ENCODE results near the gene COL9A2.
A peak's percentile ranks its signal among the peaks of the same experiment; 100 is the strongest.
"Not testable (repeated sequence)": the region's sequence is repeated elsewhere in the genome, so short reads cannot be mapped to it uniquely, and the experiment has no call there.

The COL9A2 gene

DNA sequence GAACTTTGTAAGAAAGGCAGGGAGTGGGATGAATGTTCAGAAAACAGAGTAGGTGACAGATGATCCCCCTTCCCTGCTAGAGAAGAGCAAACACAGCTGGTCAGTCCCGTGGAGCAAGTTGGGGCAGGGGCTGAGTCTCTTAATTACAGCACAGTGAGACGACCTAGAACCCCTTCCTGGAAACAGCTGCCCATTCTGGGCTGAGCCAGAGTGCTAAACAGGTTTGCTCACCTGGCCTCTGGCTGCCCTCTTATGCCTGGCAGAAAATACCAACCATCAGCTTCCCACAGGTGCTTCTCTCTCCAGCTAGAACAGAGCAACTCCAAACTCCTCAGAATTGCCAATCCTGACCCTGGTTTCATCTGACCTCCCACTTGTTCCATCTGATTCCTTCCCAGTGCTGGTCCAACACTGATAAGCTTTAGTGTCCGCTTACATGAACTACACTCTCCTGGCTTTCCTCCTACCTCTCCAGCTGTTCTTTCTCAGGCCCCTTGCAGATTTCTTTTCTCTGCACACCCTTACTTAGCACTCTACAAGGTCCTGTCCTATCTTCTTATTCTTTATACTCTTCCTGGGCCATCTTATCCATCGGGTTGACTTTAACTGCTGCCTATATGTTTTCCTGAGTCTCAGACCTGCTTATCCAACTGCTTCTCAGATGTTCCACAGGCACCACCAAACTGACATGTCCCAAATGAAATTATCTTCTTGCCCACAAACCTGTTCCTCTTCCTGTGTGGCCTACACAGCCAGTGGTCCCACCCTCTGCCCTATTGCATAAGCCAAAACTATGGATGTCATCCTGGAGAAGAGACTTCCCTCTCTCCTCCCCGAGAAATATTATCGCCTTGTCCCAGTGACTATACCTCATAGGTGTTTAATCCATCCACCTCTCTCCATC, 22.6 kb upstream of the COL9A2 start:
- Mint-ChIP-seq H3K36me3 (no peaks in the 10 kb centered on the region), H3K27ac (peak overlapping the region; percentile 37), H3K4me3 (no peak overlapping the region), H3K4me1 (ENCODE audit: low read depth) (peaks cover 45% of the 10 kb centered on the region), H3K9me3 (ENCODE audit: low read depth) (no peaks in the 10 kb centered on the region), H3K27me3 (no peaks in the 10 kb centered on the region)

DNA sequence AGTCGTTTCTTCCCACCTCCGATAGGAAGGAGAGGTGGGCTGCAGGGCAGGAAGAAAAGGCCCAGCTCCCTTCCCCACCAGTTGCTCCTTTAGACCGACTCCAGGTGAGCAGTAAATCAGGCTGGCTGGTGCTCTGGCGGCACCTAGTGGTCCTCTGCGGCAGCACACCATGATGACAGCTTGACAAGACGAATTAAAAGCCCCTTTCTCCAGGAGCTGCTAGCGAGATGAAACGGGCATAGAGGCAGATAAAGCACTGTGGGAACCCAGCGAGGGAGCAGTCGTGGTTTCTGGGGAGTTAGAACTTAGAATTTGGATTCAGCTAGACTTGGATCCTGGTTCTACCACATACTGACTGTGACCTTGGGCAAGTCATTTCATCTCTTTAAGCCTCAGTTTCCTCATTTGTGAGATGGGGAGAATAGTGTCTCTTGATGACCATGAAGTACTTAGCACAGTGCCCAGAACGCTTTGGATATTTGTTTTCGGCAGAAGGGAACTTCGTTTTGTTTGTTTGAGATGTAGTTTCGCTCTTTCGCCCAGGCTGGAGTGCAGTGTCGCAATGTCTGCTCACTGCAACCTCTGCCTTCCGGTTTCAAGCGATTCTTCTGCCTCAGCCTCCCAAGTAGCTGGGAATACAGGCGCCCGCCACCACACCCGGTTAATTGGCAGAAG, 21.8 kb upstream of the COL9A2 start:
- H3K4me1 Mint-ChIP-seq (ENCODE audit: low read depth) = peaks cover 38% of the 10 kb centered on the region
- H3K36me3 Mint-ChIP-seq = no peaks in the 10 kb centered on the region
- peak overlapping the region; percentile 58 for H3K4me3 Mint-ChIP-seq
- no peaks in the 10 kb centered on the region for H3K9me3 Mint-ChIP-seq (ENCODE audit: low read depth)
- peak overlapping the region; percentile 43 for H3K27ac Mint-ChIP-seq
- no peaks in the 10 kb centered on the region for H3K27me3 Mint-ChIP-seq

DNA sequence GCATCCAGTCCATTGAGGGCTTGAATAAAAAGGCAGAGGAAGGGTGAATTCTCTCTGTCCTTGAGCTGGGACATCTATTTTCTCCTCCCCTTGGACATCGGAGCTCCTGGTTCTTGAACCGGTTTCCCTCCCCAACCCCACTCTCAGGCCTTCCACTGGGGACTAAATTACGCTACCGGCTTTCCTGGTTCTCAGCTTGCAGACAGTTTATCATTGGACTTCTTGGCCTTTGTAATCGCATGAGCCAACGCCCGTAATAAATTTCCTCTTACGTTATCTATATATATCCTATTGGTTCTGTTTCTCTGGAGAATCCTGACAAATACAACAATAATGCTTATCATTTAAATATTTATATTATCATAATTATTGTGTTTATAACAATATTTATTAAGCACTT, 20.4 kb upstream of the COL9A2 start:
- Mint-ChIP-seq H3K27me3 (no peaks in the 10 kb centered on the region), H3K27ac (no peak overlapping the region), H3K4me1 (ENCODE audit: low read depth) (peaks cover 30% of the 10 kb centered on the region), H3K4me3 (no peak overlapping the region), H3K9me3 (ENCODE audit: low read depth) (no peaks in the 10 kb centered on the region), H3K36me3 (no peaks in the 10 kb centered on the region)

DNA sequence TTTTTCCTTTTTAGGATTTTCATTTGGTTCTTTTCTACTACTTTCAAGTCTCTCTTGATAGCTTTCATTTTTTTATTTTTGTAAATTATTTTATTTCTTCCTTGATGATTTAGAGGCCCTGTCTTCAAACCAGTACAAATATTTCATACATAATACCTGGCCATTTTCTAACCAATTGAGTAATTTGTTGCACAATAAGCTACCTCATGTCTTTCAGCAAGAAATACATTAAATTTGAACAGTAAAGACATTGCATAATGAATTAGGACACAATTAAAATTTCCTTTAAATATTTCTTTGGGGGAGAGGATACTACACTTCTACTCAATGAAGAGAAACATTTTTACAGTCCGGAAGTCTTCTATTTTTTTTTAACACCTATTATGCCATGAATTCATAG, 15.6 kb upstream of the COL9A2 start:
- Mint-ChIP-seq H3K27ac (no peak overlapping the region), H3K4me3 (no peak overlapping the region), H3K4me1 (ENCODE audit: low read depth) (no peaks in the 10 kb centered on the region), H3K27me3 (no peaks in the 10 kb centered on the region), H3K36me3 (no peaks in the 10 kb centered on the region), H3K9me3 (ENCODE audit: low read depth) (no peaks in the 10 kb centered on the region)

DNA sequence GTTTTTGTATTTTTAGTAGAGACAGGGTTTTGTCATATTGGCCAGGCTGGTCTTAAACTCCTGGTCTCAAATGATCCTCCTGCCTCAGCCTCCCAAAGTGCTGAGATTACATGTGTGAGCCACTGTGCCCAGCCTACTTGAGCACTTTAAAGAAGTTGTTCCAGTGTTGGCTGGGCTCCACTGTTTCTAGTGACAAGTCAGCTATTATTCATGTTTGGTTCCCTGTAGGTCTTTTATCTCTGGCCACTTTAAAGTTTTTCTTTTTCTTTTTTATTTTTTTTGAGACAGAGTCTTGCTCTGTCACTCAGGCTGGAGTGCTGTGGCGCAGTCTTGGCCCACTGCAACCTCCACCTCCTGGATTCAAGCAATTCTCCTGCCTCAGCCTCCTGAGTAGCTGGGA, 14.3 kb upstream of the COL9A2 start:
- not testable (repeated sequence) for H3K9me3 Mint-ChIP-seq (ENCODE audit: low read depth); H3K4me1 Mint-ChIP-seq (ENCODE audit: low read depth); H3K27ac Mint-ChIP-seq; H3K36me3 Mint-ChIP-seq; H3K27me3 Mint-ChIP-seq; H3K4me3 Mint-ChIP-seq

DNA sequence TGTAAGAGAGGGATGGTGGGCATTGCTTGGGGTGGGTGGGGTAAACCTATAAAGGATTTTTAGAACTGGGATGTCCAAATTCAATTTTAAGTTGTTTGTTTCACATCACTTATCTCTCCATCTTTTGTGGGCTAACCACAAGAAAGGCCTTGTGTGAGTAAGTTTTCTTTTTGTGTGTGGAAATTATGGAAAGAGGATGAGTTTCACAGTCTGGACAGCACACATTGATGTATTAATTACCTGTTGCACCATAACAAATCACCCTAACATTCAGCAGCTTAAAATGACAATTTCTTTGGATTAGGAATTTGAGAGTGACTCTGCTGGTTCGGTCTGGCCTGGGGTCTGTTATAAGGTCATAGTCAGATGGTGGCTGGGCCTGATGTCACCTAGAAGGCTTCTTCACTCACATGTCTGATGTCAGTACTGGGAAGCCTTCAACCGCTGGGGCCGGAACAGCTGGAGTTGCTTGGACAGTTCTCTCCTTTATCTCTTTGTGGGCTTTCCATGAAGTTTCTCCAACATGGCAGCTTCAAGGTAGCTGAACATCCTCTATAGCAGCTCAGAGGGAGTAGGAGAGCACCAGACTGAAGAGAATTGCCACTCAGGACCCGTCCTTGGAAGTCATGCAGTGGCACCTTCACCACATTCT, 2.0 kb upstream of the COL9A2 start:
- Mint-ChIP-seq H3K4me1 (ENCODE audit: low read depth) (peaks cover 22% of the 10 kb centered on the region), H3K4me3 (no peak overlapping the region), H3K36me3 (no peaks in the 10 kb centered on the region), H3K9me3 (ENCODE audit: low read depth) (no peaks in the 10 kb centered on the region), H3K27me3 (peaks cover 5% of the 10 kb centered on the region), H3K27ac (no peak overlapping the region)

DNA sequence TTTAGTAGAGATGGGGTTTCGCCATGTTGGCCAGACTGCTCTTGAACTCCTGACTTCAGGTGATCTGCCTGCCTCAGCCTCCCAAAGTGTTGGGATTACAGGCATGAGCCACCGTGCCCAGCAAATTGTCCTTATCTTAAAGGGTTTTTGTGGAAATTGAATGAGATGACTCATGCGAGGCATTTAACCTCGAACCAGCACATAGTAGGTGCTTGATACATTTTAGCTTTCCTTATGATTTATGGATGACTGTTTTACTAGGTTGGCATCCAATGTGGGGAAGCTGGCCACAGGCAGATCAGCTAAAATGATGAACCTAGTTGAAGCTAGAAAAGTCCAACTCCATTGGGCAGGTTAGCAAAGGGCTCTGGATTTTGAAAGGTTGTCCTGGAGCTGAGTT, 1.4 kb upstream of the COL9A2 start:
- Mint-ChIP-seq H3K4me3 (no peak overlapping the region), H3K27ac (no peak overlapping the region), H3K4me1 (ENCODE audit: low read depth) (peaks cover 24% of the 10 kb centered on the region), H3K36me3 (no peaks in the 10 kb centered on the region), H3K9me3 (ENCODE audit: low read depth) (no peaks in the 10 kb centered on the region), H3K27me3 (peaks cover 5% of the 10 kb centered on the region)

DNA sequence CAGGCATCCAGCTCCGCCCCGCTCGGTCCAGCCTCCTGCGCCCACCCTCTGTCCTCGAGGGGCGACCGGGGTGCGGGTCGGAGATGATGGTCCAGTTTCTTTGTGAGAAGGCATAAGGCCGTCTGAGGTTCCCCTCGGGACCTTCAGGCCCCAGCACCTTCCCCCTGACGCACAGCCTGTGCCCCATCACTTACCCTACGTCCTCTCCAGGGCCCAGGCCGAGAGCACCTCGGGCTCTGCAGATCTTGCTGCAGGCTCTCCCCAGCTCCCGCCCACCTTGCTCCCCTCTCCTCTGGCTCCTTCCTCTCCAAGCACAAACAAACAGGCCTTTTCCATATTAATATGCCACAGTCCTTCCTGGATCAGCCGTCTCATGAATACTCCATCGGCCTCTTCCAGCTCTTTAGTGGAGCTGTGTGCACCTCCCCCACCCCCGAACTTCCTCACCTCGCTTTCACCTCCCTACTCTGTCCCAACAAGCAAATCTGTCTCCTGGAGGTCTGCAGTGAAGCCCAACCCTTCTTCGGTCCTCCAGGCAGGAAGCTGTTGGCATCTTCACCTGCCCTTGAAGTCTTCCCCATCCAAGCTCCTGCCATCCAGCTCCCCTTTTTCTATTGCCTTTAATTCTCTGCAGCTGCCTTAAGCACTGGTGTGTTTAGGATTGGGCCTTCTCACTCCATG, 448 bp upstream of the COL9A2 start:
- no peaks in the 10 kb centered on the region for H3K9me3 Mint-ChIP-seq (ENCODE audit: low read depth)
- peak overlapping the region; percentile 42 for H3K27ac Mint-ChIP-seq
- peak overlapping the region; percentile 65 for H3K4me3 Mint-ChIP-seq
- H3K27me3 Mint-ChIP-seq = peaks cover 5% of the 10 kb centered on the region
- no peaks in the 10 kb centered on the region for H3K36me3 Mint-ChIP-seq
- H3K4me1 Mint-ChIP-seq (ENCODE audit: low read depth) = peaks cover 30% of the 10 kb centered on the region

DNA sequence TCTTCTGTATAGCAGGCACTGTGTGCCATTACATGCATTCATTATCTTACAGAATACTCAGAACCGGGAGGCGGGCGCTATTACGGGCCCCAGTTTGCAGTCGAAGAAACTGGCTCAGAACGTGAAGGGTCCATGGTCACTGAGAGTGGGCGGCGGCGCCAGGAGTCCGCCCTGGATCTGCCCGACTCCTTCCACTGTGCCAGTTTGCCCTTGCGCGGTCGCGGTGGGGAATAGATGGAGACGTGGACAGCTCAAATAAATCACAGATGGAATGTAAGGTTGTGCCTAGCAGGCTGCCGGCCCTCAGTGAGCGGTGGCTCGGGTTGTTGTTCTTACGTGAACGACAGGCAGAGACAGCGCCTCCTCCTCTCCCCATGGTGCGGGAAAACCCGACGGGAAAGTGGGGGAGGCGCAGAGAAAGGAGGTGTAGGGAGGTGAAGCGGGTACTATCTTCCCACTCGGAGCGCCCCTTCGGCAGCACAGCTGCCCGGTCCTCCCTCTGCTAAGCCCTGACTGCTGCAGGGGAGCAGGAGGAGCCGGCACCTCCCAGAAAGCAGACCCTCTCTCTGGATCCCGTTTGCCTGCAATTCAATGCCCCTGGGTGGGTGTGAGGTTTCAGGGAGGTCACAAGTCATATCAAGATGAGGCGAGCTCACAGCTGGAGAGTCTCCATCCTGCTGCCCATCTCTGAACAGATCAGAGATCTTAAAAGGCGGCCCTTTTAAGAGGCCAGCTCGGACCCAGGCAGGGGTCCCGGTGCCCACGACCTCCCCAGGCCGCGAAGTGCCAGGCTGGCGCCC, 1.1 kb downstream of the COL9A2 start:
- H3K27me3 Mint-ChIP-seq = peaks cover 5% of the 10 kb centered on the region
- H3K9me3 Mint-ChIP-seq (ENCODE audit: low read depth) = no peaks in the 10 kb centered on the region
- no peaks in the 10 kb centered on the region for H3K36me3 Mint-ChIP-seq
- H3K27ac Mint-ChIP-seq = peak overlapping the region; percentile 6
- peak overlapping the region; percentile 86 for H3K4me3 Mint-ChIP-seq
- H3K4me1 Mint-ChIP-seq (ENCODE audit: low read depth) = peaks cover 30% of the 10 kb centered on the region

DNA sequence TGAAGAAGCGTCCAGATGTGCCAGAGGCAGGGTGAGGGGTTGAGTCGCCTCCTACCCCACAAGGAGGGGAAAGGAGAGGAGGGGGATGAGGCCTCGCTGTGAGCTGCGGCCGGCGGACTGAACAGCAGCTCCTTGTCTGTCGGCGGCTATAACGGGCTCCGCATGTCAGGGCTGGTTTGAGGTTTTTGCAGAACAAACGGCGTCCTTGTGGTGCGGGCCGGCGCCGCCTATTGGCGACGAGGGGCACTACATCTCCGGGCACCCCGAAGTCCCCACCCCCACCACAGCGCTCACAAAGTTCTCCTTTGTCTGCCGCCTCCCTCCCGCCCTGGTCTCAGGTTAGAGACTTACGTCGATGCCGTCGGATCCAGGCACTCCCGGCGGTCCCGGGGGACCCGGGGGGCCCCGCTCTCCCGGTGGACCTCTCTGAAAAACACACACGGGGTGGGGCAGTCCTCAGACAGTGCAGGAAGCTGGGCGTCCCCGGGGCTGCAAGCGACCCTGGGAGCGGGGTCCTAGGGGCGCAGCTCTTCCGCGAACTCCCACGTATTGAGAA, 1.8 kb downstream of the COL9A2 start:
- Mint-ChIP-seq H3K9me3 (ENCODE audit: low read depth) (no peaks in the 10 kb centered on the region), H3K4me1 (ENCODE audit: low read depth) (peaks cover 30% of the 10 kb centered on the region), H3K4me3 (peak overlapping the region; percentile 86), H3K36me3 (no peaks in the 10 kb centered on the region), H3K27me3 (peaks cover 5% of the 10 kb centered on the region), H3K27ac (no peak overlapping the region)

DNA sequence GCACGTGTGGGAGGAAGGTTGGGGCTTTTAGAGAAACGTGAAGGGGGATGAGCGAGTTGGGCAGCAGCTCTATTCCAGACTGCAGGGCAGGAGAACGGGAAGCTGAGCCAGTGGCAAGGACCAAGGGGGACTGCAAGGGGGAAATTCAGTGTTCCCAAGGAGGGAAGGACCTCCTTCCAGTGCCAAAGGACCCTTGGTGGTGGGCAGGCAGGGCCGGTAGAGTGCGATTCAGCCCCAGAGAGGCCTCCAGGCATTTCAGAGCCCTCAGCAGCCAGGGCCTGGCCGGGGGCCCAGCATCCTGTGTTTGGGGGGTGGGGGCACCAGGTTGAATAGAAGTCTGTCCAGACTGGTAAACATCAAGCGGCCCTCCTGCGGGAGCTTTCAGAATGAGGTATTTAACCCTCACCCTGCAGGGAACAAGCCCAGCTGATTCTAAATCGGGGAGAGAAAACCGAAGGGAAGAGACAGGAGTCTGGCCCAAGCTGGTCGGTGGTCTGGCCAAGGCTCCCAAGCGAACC, 2.3 kb downstream of the COL9A2 start:
- Mint-ChIP-seq H3K36me3 (no peaks in the 10 kb centered on the region), H3K4me3 (peak overlapping the region; percentile 86), H3K9me3 (ENCODE audit: low read depth) (no peaks in the 10 kb centered on the region), H3K4me1 (ENCODE audit: low read depth) (peaks cover 30% of the 10 kb centered on the region), H3K27me3 (peaks cover 5% of the 10 kb centered on the region), H3K27ac (no peak overlapping the region)

DNA sequence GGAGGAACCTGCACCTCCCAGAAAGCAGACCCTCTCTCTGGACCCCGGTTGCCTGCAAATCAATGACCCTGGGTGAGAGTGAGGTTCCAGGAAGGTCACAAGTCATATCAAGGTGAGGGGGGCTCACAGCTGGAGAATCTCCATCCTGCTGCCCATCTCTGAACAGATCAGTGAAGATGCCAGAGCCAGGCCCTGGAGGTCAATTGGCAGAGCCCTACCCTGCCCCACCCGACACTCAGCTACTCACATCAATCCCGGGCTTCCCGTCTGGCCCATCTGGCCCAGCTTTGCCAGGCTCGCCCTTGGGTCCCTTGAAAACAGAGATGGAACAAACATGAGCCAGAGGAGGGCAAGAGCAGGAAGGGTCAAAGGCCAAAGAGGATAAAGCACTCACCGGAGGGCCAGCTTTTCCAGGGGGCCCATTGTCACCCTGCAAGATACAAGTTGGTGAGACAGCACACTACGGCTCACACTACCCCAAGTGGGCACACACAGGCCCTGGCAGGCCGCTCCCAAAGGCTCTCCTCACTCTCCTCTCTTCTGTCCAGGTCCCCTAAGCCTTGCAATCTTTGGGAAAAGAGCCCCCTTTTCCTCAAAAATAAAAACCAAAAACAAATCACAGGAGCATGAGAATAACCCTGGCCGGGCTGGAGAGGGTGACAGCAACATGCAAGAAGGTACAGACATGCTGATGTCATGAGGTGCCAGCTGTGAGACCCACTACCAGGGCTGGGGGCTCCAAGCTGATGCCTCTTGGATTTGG, 2.9 kb downstream of the COL9A2 start:
- peaks cover 28% of the 10 kb centered on the region for H3K4me1 Mint-ChIP-seq (ENCODE audit: low read depth)
- no peaks in the 10 kb centered on the region for H3K36me3 Mint-ChIP-seq
- H3K4me3 Mint-ChIP-seq = peak overlapping the region; percentile 46
- no peak overlapping the region for H3K27ac Mint-ChIP-seq
- no peaks in the 10 kb centered on the region for H3K9me3 Mint-ChIP-seq (ENCODE audit: low read depth)
- peaks cover 5% of the 10 kb centered on the region for H3K27me3 Mint-ChIP-seq

DNA sequence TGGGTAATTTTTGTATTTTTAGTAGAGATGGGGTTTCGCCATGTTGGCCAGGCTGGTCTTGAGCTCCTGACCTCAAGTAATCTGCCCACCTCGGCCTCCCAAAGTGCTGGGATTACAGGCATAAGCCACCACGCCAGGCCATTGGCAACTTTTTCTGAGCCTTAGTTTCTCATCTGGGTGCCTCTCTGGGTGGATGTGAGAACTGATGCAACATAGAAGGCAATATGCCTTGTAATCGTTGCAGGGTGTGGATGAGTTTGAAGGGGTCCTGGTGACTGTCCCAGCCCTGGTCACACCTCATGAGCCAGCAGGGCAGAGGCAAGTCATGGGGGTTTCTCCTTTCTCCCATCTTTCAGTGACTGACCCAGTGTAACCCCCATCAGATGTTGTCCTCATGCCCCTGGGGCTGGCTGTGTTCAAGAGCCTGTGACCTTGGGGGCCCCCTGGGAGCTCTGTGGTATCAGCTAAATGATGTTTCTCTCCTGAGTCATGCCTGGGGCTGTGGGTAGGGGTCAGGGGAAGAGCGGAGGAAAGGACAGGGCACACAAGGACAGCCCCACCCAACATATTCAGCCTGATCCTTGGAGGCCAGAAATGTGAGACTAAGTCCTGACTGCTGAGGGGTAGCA, 3.6 kb downstream of the COL9A2 start:
- no peak overlapping the region for H3K4me3 Mint-ChIP-seq
- H3K27me3 Mint-ChIP-seq = peaks cover 5% of the 10 kb centered on the region
- H3K27ac Mint-ChIP-seq = no peak overlapping the region
- H3K4me1 Mint-ChIP-seq (ENCODE audit: low read depth) = peaks cover 21% of the 10 kb centered on the region
- no peaks in the 10 kb centered on the region for H3K36me3 Mint-ChIP-seq
- no peaks in the 10 kb centered on the region for H3K9me3 Mint-ChIP-seq (ENCODE audit: low read depth)

Measured in activated naive CD8-positive, alpha-beta T cell (primary cell).